ENCODE results near the gene UBE2O.

UBE2O gene

GRCh38 chr17:76437467-76438402 is 15.2 kb downstream of the UBE2O start:
- DNase-seq, result no peak

- DNase-seq, result no peak
These were observed 17.2 kb downstream of the UBE2O start for GRCh38 chr17:76435751-76436150.

DNA sequence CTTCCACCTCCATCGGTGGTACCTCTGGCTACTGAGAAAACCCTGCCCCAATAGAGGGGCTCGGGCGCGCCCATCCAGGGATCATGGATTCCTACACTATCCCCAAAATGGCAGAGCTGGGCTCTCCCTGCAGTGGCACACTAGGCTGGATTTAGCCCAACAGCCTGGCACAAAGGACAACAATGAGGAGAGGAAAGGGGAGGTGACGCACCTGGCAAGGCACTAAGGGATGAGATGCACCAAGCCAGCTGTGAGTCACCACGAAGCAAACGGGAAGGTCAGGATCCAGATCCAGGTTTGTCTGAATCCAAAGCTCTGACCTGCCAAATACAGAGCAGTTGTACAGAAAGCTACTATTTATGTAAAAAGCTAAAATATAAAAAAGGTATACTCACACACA is 18.1 kb downstream of the UBE2O start:
- DNase-seq, result no peak

DNA sequence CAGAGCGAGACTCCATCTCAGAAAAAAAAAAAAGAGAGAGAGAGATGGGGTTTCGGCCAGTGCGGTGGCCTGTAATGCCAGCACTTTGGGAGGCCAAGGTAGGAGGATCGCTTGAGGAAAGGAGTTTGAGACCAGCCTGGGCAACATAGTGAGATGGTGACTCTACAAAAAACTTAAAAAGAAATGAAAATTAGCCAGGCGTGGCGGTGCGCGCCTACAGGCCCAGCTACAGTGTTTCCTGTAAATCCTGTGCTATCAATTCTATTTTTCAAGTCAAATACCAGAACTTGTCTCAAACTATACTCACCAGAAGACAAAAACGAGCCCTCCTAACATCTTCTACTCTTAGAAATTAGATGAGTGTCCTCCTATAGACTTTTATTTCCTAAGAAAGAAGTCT is 19.3 kb downstream of the UBE2O start:
- DNase-seq, result no peak

DNA sequence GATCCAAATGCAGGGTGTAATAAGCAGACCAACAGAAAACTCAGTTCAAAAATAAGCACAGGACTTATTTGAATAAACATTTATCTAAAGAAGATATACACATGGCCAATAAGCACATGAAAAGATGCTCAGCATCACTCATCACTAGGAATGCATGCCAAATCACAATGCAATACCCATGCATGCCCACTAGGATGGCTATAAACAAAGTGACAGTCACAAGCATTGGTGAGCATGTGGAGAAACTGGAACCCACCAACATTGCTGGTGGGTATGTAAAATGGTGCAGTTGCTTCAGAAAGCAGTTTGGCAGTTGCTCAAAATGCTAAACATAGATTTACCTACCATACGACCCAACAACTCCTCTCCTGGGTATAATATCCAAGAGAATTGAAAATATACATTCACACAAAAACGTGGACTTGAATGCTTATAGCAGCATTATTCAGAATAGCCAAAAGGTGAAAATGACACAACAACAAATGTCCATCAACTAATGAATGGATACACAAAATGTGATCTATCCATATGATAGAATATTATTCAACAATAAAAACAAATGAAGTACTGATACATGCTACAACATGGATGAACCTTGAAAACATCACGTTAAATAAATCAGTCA is 20.1 kb downstream of the UBE2O start:
- DNase-seq, result peak in 1 of 2 donors; percentile 16

- DNase-seq, result no peak
These were observed 20.9 kb downstream of the UBE2O start for GRCh38 chr17:76432004-76432403.

DNA sequence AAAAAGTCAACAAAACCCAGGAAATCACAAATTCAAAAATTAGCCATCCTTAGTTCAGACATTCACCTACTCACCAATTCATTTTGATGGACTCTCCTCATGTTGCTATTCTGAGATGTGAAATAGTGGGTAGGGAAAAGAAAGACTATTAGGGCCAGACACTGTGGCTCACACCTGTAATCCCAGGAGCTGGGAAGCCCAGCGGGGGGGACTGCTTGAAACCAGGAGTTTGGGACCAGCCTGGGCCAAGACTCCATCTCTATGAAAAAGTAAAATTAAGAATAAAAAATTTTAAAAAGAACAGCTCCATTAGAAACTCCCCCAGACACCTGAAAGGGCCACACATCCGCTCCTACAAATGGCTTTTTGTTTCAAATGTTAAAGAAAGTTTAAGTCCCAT is 21.4 kb downstream of the UBE2O start:
- DNase-seq, result no peak

GRCh38 chr17:76428511-76428910 is 24.4 kb downstream of the UBE2O start:
- no peak for DNase-seq

GRCh38 chr17:76427501-76428231 is 25.3 kb downstream of the UBE2O start:
- DNase-seq, result peak; percentile 5 to 20

DNA sequence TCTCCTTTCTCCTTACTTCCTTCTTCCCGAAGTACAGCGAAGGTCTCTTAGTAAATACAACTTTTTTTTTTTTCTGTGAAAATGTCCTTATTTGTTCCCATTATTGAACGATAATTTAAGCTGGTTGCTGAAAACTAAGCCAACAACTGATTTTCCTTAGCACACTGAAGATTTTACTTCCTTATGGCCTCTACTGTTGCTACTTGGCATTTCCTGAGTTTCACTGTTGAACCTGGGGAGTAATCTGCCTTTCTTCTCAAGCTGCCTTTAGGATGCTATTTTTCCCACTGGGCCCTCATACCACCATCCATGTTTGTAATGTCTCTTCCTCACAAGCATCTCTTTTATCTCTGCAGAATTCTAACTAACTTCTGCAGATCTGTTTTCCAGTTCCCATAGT is 26.1 kb downstream of the UBE2O start:
- DNase-seq, result no peak

DNA sequence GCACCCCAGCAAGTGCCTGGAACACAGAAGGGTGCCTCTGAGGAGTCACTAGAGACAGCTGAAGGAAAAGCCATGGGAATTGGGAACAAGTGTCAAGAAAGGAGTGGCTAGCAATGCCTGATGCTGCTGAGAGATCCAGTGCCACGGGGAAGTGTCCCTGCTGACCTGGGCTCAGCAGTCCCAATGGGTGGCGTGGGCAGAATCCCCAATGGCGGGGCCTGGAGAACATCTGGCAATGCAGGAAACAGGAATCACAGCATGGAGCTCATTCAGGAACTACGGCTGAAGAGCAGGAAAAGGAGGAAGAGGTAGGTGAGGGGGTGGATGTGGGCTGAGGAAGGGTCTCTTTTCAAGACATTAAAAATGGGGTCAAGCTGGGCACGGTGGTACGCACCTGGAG is 30.1 kb downstream of the UBE2O start:
- no peak for DNase-seq

GRCh38 chr17:76422406-76422805 is 30.5 kb downstream of the UBE2O start:
- no peak for DNase-seq

DNA sequence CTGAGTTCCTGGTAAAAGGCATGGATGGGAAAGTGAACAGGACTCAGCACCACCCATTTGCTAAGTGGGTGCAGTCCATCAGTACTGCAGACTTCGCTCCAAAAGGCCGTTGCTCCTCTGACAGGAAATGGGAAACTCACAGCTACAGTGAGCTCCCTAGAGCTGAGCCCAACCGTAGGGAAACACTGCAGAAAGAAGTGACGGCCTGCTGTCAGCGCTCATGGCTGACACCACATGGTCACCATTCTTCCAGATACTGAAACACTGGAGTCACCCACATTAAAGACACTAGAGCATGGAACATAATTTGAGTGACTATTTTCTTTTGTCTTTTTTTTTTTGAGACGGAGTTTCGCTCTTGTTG is 31.9 kb downstream of the UBE2O start:
- no peak for DNase-seq

DNA sequence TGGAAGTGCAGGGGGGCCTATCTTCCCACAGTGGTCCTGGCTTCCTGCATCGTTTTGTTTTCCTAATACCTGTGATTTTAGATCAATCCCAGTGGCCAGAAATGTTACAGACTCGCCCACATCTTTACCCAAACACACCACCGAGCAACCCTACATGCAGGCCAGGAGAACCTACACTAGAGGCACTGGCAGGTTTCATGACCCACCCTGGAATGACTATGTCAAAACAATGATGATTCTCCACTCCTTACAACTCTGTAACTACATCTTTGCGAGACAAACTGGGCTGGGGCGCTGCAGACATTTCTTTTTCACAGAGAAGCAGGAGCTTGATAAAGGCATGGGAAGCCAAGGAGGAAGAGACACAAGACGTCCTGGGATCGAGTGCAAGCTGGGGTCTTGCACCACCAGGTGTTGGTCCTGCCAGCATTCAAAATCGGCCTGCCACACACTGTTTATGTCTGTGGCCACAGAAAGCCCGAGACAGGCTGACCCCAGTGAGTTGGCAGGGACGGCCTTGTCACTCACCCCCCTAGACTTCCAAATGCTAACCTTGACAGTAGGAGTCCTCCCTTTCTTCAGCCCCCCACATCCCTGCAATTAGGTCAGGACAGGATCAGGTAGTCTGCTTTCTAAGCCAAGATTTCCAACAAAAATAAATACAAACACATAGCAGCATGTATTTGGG is 32.5 kb downstream of the UBE2O start:
- no peak for DNase-seq

DNA sequence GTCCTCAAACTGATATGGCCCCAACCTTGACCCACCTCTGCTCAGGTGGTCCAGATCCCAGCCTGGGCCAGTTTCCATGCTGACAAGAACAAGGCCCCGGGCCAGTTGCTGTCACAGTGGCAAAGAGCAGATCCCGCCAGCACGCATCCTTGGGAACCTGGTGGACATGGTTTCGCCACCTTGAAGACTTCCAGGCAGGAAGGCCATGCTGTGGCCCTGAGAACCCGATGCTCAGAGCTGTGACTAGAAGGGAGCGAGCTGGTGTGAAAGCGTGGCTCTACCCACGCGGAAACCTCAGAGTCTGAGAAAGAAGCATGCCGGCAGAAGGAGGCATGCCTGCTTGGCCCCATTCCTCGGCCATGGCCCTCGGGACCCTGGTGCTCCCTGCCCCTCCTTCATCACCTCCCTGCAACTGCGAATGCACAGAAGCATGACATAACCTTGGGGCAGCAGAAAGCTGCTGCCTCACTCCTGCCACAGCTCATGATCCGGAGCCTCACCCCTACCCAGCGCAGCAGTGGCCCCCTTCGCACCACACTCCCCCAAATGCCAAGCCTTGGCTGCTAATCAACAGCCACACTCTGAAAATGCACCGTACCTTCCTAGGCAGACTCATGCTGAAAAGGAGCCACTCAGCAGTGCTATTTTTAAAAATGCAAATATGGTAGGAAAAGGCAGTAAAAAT is 33.2 kb downstream of the UBE2O start:
- no peak for DNase-seq

DNA sequence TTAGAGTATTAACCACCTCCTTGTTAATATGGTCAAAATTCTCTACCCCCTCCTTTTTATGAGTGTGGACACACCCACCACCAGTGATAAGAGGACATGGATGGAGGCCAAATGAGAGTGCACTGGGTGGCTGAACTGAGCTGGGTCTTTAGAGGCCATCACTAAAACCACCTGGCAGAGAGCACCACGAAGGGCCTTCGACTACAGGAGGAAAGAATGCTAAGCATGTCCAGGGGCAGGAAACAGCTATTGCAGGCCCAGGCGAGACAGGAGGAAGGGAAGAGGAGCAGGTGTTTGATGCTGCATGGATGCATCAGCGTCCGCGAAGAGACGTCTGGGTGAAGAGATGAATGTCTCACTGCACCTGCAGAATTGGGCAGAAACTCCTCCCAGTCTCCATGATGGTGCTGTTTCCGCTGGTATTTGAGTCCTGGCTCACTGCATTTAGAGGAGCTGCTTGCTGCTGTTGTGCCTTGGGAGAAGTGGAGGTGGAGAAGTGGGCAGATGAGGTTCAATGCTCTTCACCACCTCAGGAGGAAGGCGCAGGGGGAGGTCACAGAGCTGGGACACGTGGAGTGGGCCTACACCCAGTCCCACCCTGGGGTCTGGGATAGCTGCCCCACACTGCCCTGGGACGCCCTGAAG is 35.3 kb downstream of the UBE2O start:
- no peak for DNase-seq

DNA sequence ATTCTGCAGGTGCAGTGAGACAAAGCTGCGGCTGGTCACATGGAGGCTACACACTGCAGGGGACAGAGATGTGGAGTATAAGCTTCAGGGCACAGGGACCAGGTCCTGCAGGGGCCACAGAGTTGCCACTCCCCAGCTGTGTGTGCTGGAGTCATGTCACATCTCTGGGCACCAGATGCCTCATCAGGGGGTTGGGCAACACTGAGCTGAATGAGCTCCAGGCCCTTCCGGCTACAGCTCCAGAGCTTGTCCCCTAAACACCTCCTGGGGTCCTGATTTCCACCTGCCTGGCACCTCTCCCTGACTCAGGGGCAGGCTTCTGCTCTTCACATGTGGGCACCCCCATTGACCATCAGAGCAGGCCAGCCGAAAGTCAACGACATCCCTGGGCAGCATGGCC is 36.1 kb downstream of the UBE2O start:
- no peak for DNase-seq

GRCh38 chr17:76416457-76416856 is 36.5 kb downstream of the UBE2O start:
- no peak for DNase-seq

GRCh38 chr17:76415786-76416185 is 37.2 kb downstream of the UBE2O start:
- no peak for DNase-seq

DNA sequence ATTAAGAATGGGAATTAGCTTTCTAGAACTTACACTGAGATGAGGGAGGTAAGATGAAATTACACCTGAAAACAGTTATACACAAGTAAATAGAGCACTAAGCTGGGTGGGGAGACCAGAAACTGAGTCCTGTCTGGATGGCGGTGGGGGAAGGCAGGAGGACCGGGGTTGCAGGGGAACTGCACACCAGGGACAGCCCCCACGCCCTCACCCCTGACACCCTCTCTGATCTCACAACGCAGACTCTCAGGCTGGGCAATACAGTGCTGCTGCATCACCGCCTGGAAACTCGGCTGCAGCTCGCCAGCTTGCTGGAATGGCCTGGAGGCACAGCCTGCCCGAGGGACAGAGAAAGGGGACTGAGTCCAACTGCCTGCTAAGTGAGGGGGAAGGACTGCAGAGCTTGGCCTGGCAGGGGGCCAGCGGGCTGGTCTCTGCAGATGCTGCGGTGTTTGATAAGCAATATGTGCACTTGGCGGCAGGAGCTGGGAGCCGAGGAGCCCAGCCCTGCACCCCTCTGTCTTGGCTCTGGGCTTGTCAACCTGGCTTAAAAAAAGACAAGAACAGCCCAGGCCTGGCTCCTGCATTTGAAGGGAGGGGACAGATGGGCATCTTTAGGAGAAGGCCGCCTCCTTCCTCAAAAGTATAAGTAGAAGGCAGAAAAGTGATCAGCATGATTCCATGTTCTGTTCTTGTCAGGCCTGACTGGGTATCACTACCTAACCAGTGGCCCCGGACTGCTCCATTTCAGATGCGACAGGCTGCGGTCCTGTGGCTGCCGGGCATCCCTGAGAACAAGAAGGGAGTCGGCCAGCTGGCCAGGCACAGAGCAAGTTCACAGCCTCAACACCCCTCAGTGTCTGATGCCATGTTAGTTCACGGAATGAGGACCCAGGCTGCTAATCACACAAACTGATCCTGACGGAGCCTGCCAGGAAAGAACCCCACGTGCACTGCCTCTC is 38.3 kb downstream of the UBE2O start:
- no peak for DNase-seq

DNA sequence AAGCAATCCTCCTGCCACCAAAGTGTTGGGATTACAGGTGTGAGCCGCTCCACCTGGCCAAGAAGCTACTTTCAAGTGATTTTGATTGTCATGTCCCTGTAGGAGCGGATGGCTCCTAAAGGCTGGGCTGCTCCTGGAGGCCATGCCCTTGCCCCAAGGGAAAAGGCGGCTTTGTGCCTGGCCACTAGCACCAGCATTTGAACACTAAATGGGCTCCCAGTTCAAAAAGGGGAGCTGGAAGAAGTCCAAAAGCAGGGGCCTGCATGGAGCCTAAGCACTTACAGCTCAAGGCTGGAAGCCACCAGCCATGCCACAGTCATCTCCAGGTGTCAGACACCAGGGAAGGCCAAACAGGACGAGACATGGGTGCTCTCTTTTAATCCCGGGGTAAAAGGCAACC is 41.7 kb downstream of the UBE2O start:
- no peak for DNase-seq

Measured in inflammatory macrophage treated with lipopolysaccharide for 1 hour (primary cell).